Measurements from ENCODE around the gene DUSP28.
"Not testable (repeated sequence)": the region's sequence is repeated elsewhere in the genome, so short reads cannot be mapped to it uniquely, and the experiment has no call there.

DUSP28 gene

GRCh38 chr2:240561325-240561971 lies 1.3 kb downstream of the DUSP28 start:
- DNase-seq: no peak

GRCh38 chr2:240563231-240563630 lies 3.1 kb downstream of the DUSP28 start:
- not testable (repeated sequence) for DNase-seq

- no peak for DNase-seq
Observed at GRCh38 chr2:240563951-240564560, 3.9 kb downstream of the DUSP28 start.

- DNase-seq: peak; percentile 72
Observed at GRCh38 chr2:240564561-240565332, 4.6 kb downstream of the DUSP28 start.

GRCh38 chr2:240565333-240566202 lies 5.4 kb downstream of the DUSP28 start:
- peak; percentile 98 for DNase-seq

- peak; percentile 93 for DNase-seq
Observed at GRCh38 chr2:240566203-240567136, 6.3 kb downstream of the DUSP28 start.

DNA sequence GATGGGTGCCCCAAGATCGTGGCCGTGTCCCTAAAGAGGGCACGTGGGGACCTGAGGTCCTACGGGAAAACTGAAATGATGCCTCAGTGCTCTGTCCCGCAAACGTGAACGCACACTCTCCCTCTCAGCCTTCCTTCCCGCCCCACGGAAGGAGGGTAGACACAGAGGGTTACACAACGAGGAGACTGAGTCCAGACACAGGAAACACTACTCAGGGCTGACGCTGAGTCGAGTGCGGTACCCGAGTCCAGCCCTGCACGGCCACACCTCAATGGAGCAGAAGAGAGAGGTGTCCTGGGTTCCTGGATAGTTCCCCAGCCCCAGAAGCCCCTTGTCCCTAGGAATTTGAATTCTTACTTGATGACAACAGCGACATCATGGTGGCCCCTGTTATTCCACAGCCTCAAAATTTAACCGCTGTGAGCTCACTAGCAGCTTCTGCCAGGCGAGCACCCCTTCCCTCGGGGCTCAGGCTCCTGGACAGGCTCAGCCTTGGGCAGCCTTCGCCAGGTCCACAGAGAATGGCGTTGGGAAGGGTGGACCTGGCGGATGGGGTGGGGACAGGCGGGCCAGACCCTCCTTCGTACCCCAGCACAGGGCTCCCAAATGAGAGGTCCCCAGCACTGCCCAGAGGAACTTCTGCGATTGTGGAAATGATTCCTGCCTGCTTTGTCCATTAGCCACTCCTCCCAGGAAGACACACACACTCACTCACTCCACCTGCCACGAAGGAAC lies 7.1 kb downstream of the DUSP28 start:
- DNase-seq: no peak

GRCh38 chr2:240567872-240568677 lies 7.9 kb downstream of the DUSP28 start, which contains the start of gene RNPEPL1:
TSS of gene RNPEPL1 (plus strand) at chr2:240568484. CDS start at chr2:240568587, 103 bp downstream.
- peak; percentile 47 for DNase-seq

GRCh38 chr2:240568678-240569522 lies 8.7 kb downstream of the DUSP28 start:
- peak; percentile 69 for DNase-seq

GRCh38 chr2:240569523-240569997 lies 9.4 kb downstream of the DUSP28 start:
- DNase-seq: no peak

GRCh38 chr2:240569998-240570530 lies 9.9 kb downstream of the DUSP28 start:
- DNase-seq: no peak

- no peak for DNase-seq
Observed at GRCh38 chr2:240570531-240571313, 10.6 kb downstream of the DUSP28 start.

DNA sequence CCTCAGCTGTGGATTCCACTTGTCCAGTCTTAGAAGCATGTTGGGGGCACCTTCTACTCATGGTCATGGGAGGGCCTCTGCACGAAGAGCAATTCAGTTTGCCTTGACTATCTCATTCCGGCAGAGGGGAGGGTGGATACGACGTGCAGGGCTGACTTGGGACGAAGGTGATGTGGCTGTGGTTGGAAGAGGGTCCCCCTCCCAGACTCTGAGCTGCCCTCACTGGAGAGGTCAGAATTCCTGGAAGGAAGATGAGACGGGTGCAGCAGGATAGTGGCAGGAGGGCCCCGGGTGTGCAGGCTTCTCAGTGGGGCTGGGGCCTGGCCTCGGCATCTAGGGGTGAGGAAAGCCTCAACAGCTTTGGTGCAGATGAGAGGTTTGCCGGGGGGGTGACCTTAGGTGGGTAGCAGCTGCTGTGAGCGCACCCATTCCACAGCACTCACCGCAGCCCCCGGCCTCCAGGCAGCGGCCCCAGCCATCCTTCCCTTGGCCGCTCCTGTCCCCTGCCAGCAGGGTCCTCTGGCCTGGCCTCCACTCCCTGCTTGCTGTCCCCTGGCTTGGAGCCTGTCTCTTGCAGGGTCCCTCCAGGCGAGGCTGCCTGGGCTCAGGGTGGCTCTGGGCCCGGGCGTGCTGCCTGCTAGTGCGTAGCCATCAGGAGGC lies 11.3 kb downstream of the DUSP28 start:
- DNase-seq: no peak

DNA sequence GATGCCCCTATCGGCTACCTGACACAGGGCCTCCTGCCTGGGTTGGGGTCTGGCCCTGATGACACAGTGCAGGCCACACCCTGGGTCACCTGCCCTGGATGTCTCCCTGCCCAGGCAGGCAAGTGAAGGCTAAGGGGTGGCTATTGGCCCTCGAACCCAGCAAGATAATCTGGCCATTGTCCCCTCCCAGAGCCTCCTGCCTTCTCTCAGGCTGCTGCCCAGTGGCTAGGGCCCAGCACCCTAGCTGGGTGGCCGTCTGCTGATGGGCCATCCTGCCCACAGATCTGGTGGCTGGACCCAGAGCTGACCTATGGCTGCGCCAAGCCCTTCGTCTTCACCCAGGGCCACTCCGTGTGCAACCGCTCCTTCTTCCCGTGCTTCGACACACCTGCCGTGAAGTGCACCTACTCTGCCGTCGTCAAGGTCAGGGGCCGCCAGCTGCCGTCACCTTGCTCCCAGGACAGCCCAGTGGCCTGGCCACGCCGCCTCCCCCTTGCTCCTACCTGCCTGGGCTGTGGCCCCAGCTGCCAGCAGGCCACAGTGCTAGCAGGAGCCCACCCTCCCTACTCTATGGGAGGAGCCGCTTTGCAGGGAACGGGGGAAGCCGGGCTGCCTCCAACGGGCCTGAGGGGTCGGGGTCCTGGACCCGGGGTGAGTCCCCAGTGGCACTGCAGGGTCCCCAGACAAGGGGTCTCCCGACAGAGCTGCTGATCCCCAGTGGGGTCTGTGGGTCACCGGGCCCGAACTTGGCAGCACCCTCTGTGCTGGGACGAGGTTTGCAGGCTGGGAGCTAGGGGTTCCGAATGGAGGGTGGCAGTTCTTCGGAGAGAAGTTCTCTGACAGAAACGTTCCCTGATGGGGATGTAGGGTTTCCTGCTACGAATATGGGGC lies 12.2 kb downstream of the DUSP28 start:
- no peak for DNase-seq

- DNase-seq: no peak
Observed at GRCh38 chr2:240573071-240573515, 12.9 kb downstream of the DUSP28 start.

Measured in hematopoietic multipotent progenitor cell treated with erythropoietin and hydrocortisone succinate and interleukin-3 and kit ligand, for 8 days (in vitro differentiated cells).